Activated CD4-positive, alpha-beta T cell treated with anti-CD3 and anti-CD28 coated beads, Interleukin-2, amount 10 ng/mL, durations not matched to agents 7 days and 5 days (primary cell): Measurements from ENCODE around the gene FSD2. TPM values are rescaled to one million over a fixed set of nuclear protein-coding genes. Genes with fewer than 3 reads are reported as not detected.

Experiments
- CTCF ChIA-PET: fragments of 350-600 bp; sonication (Branson Sonifier 250); formaldehyde crosslinking; loops from one replicate; lab custom pipeline; 2021; ENCODE audit warnings: antibody characterized with exemption; lab: Charles Lee
- POLR2A ChIA-PET: fragments of 350-600 bp; sonication (Branson Sonifier 250); formaldehyde crosslinking; loops from one replicate; lab custom pipeline; 2021; ENCODE audit warnings: antibody characterized with exemption; lab: Charles Lee
- DNase-seq: peaks from one replicate; pipeline ENCODE4 v3.0.0-alpha.2; 2020
- H3K27ac Mint-ChIP-seq: one replicate; pipeline ENCODE4 v1.8.0; 2021; ENCODE audit warnings: mild to moderate bottlenecking, moderate library complexity, mixed read lengths
- H3K27me3 Mint-ChIP-seq: one replicate; pipeline ENCODE4 v1.8.0; 2021; ENCODE audit warnings: mixed read lengths
- H3K36me3 Mint-ChIP-seq: one replicate; pipeline ENCODE4 v1.8.0; 2021; ENCODE audit warnings: low read depth, mixed read lengths
- H3K4me1 Mint-ChIP-seq: one replicate; pipeline ENCODE4 v1.8.0; 2021; ENCODE audit warnings: mixed read lengths
- H3K4me3 Mint-ChIP-seq: one replicate; pipeline ENCODE4 v1.8.0; 2021; ENCODE audit warnings: mild to moderate bottlenecking, moderate library complexity, mixed read lengths
- H3K9me3 Mint-ChIP-seq: one replicate; pipeline ENCODE4 v1.8.0; 2021; ENCODE audit warnings: mixed read lengths
- total RNA-seq, 2 experiments: library from RNA; stranded (reverse); gene quantifications; one replicate each; pipeline ENCODE4 v1.2.3, GENCODE V29; 2021

Gene FSD2, protein sequence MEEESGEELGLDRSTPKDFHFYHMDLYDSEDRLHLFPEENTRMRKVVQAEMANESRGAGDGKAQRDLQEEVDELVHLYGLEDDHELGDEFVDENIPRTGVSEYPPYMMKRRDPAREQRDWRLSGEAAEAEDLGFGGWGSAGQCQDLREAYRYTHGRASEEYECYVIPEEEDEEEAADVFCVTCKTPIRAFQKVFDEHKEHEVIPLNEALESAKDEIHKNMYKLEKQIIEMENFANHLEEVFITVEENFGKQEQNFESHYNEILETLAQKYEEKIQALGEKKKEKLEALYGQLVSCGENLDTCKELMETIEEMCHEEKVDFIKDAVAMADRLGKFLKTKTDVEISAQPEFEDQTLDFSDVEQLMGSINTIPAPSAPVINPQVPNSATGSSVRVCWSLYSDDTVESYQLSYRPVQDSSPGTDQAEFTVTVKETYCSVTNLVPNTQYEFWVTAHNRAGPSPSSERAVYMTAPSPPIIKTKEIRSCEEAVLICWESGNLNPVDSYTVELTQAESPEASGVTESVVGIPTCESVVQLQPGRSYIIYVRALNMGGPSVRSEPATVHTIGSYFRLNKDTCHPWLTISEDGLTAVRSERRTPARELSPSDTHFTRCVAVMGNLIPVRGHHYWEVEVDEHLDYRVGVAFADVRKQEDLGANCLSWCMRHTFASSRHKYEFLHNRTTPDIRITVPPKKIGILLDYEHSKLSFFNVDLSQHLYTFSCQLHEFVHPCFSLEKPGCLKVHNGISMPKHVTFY
- not detected for total RNA-seq

DNA sequence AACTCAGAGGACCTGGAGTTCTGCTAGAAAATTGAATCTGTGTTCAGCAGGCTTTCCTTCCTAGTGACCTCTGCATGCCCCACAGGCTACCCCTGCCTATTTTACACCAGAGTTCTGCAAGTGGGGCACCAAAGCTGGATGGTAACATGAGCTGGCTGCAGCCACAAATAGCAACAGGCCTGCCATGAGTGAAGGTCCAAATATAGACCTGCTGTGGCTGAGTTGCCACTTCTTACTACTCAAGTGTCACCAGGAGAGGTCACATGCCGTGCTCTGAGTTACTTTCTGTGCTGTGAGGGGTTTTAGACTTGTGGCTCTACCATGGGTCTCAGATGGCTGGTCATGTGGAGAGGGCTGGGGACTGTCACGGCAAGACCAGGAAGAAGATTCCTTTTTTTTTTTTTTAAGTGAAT is at the start of gene FSD2:
Gene FSD2, minus strand, starts transcription at position 76 of the 413 bp plus-strand sequence. CDS start 18,679 bp downstream, outside the sequence.
- CTCF ChIA-PET = no interaction called here
- no peaks in the 10 kb centered on the region for H3K36me3 Mint-ChIP-seq
- POLR2A ChIA-PET = no interaction called here

GRCh38 chr15:82854554-82854953 is 48.7 kb upstream of the FSD2 start:
- no peaks in the 10 kb centered on the region for H3K27me3 Mint-ChIP-seq
- ChIA-PET POLR2A (no interaction called here), CTCF (no interaction called here)

More for the DNA sequence above, at the start of gene FSD2:
- H3K27ac Mint-ChIP-seq = no peak within 1 kb of the TSS
- peaks cover 10% of the 10 kb centered on the region for H3K4me1 Mint-ChIP-seq
- DNase-seq = no peak
- H3K9me3 Mint-ChIP-seq = no peaks in the 10 kb centered on the region
- peaks cover 41% of the 10 kb centered on the region for H3K27me3 Mint-ChIP-seq
- no peak within 1 kb of the TSS for H3K4me3 Mint-ChIP-seq

DNA sequence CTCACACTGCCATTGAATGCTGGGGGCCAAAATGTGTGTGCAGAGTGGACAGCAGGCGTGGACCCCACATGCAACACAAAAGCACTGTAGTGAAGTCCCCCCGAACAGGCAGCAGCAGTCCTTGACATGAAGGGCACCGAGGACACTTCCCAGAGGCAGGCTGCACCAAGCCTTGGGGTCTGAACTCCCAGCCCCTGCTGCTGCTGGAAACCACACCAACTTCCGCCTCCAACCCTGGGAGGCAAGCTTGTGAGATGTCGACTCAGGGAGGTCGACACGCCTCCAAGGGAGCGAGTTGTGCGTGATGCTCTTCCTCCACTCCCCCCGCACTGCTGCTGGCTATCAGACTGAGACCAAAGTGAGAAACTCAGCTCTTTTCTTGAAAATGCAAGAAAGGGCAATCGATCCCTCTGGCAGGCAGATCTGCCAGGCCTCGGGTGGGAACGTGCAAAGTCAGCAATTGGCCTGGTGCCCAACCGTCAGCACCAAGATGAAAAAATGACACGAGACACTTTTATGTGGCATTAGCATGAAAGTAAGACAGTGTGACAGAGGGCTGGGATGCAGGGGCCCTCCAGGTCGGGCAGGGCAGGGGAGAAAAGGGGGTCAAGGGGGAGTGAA is 47.2 kb upstream of the FSD2 start:
- H3K9me3 Mint-ChIP-seq = no peaks in the 10 kb centered on the region
- H3K4me1 Mint-ChIP-seq = peaks cover 28% of the 10 kb centered on the region
- H3K27ac Mint-ChIP-seq = no peak overlapping the region
- ChIA-PET CTCF (no interaction called here), POLR2A (interaction anchor here (0.6 kb wide), 1 partner anchor 9 kb away, joined by 14 read pairs; no protein-coding TSS in a partner anchor)
- H3K4me3 Mint-ChIP-seq = no peak overlapping the region
- H3K36me3 Mint-ChIP-seq = no peaks in the 10 kb centered on the region
- no peak for DNase-seq
- no peaks in the 10 kb centered on the region for H3K27me3 Mint-ChIP-seq

More at GRCh38 chr15:82854554-82854953, 48.7 kb upstream of the FSD2 start:
- DNase-seq = no peak
- Mint-ChIP-seq H3K4me1 (peaks cover 25% of the 10 kb centered on the region), H3K4me3 (no peak overlapping the region), H3K36me3 (no peaks in the 10 kb centered on the region), H3K9me3 (no peaks in the 10 kb centered on the region), H3K27ac (no peak overlapping the region)

- Mint-ChIP-seq H3K9me3 (no peaks in the 10 kb centered on the region), H3K27ac (no peak overlapping the region), H3K4me3 (no peak overlapping the region), H3K36me3 (no peaks in the 10 kb centered on the region), H3K27me3 (no peaks in the 10 kb centered on the region), H3K4me1 (peaks cover 28% of the 10 kb centered on the region)
- POLR2A ChIA-PET = interaction anchor here (0.6 kb wide), 1 partner anchor 11 kb away, joined by 3 read pairs; no protein-coding TSS in a partner anchor
- CTCF ChIA-PET = interaction anchor here (1.2 kb wide), 1 partner anchor 148 kb away, joined by 5 read pairs; no protein-coding TSS in a partner anchor
- DNase-seq = no peak
These were observed 46.2 kb upstream of the FSD2 start for GRCh38 chr15:82851981-82852511.

- H3K27me3 Mint-ChIP-seq = peaks cover 5% of the 10 kb centered on the region
- DNase-seq = no peak
- peaks cover 26% of the 10 kb centered on the region for H3K4me1 Mint-ChIP-seq
- H3K36me3 Mint-ChIP-seq = no peaks in the 10 kb centered on the region
- no peak overlapping the region for H3K4me3 Mint-ChIP-seq
- H3K27ac Mint-ChIP-seq = no peak overlapping the region
- H3K9me3 Mint-ChIP-seq = no peaks in the 10 kb centered on the region
- CTCF ChIA-PET = interaction anchor here (0.6 to 1.5 kb wide), 3 partner anchors 9 to 149 kb away, joined by 3 to 5 read pairs (median 4); no protein-coding TSS in a partner anchor
- POLR2A ChIA-PET = interaction anchor here (0.6 kb wide), 1 partner anchor 10 kb away, joined by 3 read pairs; no protein-coding TSS in a partner anchor
These were observed 45.5 kb upstream of the FSD2 start for GRCh38 chr15:82851306-82851850.

GRCh38 chr15:82850731-82851130 is 44.9 kb upstream of the FSD2 start:
- H3K4me3 Mint-ChIP-seq = no peak overlapping the region
- no peak overlapping the region for H3K27ac Mint-ChIP-seq
- ChIA-PET POLR2A (no interaction called here), CTCF (interaction anchor here (0.6 to 1.5 kb wide), 4 partner anchors 9 to 98 kb away, joined by 3 to 5 read pairs (median 4); no protein-coding TSS in a partner anchor)
- no peaks in the 10 kb centered on the region for H3K36me3 Mint-ChIP-seq
- no peak for DNase-seq
- H3K27me3 Mint-ChIP-seq = peaks cover 5% of the 10 kb centered on the region
- H3K9me3 Mint-ChIP-seq = no peaks in the 10 kb centered on the region
- H3K4me1 Mint-ChIP-seq = peaks cover 22% of the 10 kb centered on the region

DNA sequence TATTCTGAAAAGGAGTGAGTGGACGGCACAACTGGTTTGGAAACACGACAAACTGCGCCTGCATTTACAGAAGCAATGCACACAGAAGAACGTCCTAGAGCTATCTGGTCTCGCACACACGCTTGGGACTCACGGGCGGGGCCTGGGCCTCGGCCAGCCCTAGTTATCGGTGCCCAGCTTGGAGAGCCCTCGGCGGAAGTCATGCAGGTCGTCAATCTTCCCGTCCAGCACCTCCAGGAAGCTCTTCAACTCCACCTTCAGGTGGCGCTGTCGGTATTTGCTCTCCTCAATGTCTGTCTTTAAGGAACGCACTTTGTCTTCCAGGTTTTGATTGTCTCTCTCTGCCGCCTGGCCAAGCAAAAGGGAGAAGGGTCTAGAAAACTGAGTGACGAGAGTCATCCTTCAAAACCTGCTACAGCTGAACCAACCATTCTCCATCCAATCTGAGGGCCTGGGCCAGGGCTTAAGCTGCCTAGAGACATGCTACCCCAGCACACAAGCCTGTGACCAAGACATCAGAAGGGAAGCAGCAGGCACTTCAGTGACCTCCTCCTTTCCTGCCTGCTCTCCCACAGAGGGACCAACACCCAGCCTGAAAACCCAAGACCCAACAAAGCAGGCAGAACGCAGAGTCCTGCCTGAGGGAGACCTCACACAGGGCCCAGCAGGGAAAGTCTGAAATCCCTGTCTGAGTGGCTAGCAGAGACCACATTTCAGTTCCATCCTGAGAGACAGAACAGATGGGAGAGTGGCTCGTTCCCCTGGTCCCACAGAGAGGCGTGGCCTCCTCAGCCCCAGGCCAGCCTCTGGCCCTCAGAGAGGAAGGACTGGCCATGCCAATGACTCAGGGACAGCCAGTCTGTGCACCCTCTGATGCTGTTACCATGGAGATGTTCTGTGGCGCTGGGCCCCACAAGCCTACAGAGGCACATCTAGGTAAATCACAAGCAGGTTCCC is 44.0 kb upstream of the FSD2 start:
- Mint-ChIP-seq H3K36me3 (peaks cover 2% of the 10 kb centered on the region), H3K4me3 (no peak overlapping the region), H3K27me3 (peaks cover 11% of the 10 kb centered on the region), H3K4me1 (peaks cover 25% of the 10 kb centered on the region), H3K27ac (peak overlapping the region; percentile 66), H3K9me3 (no peaks in the 10 kb centered on the region)
- peak; percentile 77 for DNase-seq
- CTCF ChIA-PET = interaction anchor here (0.5 to 1.7 kb wide), 11 partner anchors 11 to 161 kb away, joined by 3 to 9 read pairs (median 3); partner anchors contain the start of gene C15orf40
- POLR2A ChIA-PET = interaction anchor here (0.7 kb wide), 1 partner anchor 314 kb away, joined by 3 read pairs; no protein-coding TSS in a partner anchor

DNA sequence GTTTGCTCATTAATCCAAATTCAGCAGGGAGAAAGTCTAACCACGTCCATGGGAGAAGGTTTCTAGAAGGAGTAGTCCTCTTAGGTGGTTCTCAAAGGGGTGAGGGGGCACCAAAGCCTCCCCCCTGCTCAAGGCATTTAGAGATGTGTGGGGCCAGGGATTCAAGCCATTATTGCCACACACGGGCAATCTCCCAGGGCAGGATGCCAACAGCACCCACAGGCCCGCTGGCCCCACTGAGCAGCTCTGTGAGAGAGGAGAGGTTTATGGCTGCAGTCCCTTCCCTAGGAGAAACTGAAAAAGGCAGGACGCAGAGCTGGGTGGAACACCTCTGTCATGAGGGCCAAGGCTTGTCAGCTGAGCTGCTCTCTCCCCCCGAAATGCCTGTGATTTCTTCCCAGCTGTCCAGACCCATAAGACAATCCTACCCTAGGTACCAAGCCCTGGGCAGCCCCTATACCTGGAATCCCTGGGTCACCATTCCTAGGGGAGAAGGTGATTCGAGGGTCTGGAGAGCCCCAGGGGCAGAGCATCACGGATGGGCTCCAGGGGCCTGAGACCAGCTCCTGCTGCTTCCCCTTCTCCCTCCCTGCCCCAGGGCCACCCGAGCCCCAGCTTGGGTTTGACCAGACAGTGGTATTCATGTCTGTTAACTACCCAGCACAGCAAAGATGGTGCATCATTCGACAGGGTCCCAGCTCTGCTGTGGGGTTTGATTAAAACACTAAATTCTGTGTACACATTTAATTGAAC is 42.5 kb upstream of the FSD2 start:
- POLR2A ChIA-PET = no interaction called here
- H3K27ac Mint-ChIP-seq = no peak overlapping the region
- CTCF ChIA-PET = interaction anchor here (1.6 to 1.9 kb wide), 3 partner anchors 152 to 163 kb away, joined by 7 to 9 read pairs (median 9); partner anchors contain the start of gene C15orf40
- peaks cover 2% of the 10 kb centered on the region for H3K36me3 Mint-ChIP-seq
- no peak for DNase-seq
- H3K9me3 Mint-ChIP-seq = no peaks in the 10 kb centered on the region
- no peak overlapping the region for H3K4me3 Mint-ChIP-seq
- peaks cover 20% of the 10 kb centered on the region for H3K27me3 Mint-ChIP-seq
- peaks cover 25% of the 10 kb centered on the region for H3K4me1 Mint-ChIP-seq

GRCh38 chr15:82847703-82848102 is 41.8 kb upstream of the FSD2 start:
- Mint-ChIP-seq H3K36me3 (peaks cover 2% of the 10 kb centered on the region), H3K4me3 (no peak overlapping the region), H3K4me1 (peaks cover 17% of the 10 kb centered on the region), H3K27ac (no peak overlapping the region), H3K27me3 (peaks cover 20% of the 10 kb centered on the region), H3K9me3 (no peaks in the 10 kb centered on the region)
- ChIA-PET POLR2A (no interaction called here), CTCF (interaction anchor here (1.9 kb wide), 1 partner anchor 152 kb away, joined by 7 read pairs; no protein-coding TSS in a partner anchor)
- no peak for DNase-seq

DNA sequence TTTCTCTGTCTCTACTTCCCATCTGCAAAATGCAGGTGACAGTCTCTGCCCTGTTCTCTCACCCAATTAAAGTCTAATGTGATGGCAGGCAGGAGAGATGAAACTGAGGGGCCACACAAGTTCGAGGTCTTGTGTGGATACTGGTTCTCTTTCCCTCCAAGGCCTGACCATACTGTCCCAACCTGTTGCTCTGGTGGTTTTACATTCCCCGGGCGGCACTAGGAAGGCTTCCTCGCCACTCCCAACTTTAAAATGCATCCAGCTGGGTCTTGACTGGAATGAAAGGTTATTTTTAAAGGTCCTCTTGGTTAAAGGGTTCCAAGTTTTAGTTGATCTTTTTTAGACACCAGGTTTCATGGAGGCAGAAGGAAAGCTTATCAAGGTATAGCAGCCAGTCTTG is 40.8 kb upstream of the FSD2 start:
- Mint-ChIP-seq H3K27me3 (peaks cover 20% of the 10 kb centered on the region), H3K9me3 (no peaks in the 10 kb centered on the region), H3K27ac (no peak overlapping the region), H3K36me3 (peaks cover 2% of the 10 kb centered on the region), H3K4me3 (no peak overlapping the region), H3K4me1 (peaks cover 17% of the 10 kb centered on the region)
- DNase-seq = no peak
- POLR2A ChIA-PET = no interaction called here
- CTCF ChIA-PET = interaction anchor here (1.9 kb wide), 1 partner anchor 153 kb away, joined by 7 read pairs; no protein-coding TSS in a partner anchor
